Mesendoderm (in vitro differentiated cells): ENCODE measurements around the gene MYL4.
"Not testable (repeated sequence)": the region's sequence is repeated elsewhere in the genome, so short reads cannot be mapped to it uniquely, and the experiment has no call there.

Source experiments
- DNase-seq: peaks from one replicate; pipeline ENCODE4 v3.0.0; 2013
- H2AK5ac ChIP-seq: 2 replicates; pipeline ENCODE4 v1.6.1; 2013; ENCODE audit warnings: low read length, inconsistent platforms
- H2BK120ac ChIP-seq: 2 replicates; pipeline ENCODE4 v1.6.1; 2013; ENCODE audit warnings: low read depth, mild to moderate bottlenecking, low read length, moderate library complexity, mixed read lengths
- H2BK15ac ChIP-seq: replicated peaks from 2 replicates; pipeline ENCODE4 v1.6.1; 2013; ENCODE audit warnings: low read depth, mild to moderate bottlenecking, moderate library complexity
- H2BK5ac ChIP-seq: 2 replicates; pipeline ENCODE4 v1.6.1; 2013; ENCODE audit warnings: low read length, inconsistent platforms
- H3K18ac ChIP-seq: 2 replicates; pipeline ENCODE4 v1.6.1; 2013; ENCODE audit warnings: mild to moderate bottlenecking, low read length, mixed read lengths
- H3K23ac ChIP-seq: one replicate; pipeline ENCODE4 v1.6.1; 2013; ENCODE audit warnings: low read length
- H3K27ac ChIP-seq: 2 replicates; pipeline ENCODE4 v1.5.1; 2013; ENCODE audit warnings: low read depth, mild to moderate bottlenecking, inconsistent platforms, low read length, moderate library complexity
- H3K27me3 ChIP-seq: 2 replicates; pipeline ENCODE4 v1.6.1; 2013; ENCODE audit warnings: low read length, control low read depth, mild to moderate bottlenecking, inconsistent platforms; ENCODE audit not compliant: insufficient read depth, poor library complexity
- H3K36me3 ChIP-seq: 2 replicates; pipeline ENCODE4 v1.6.1; 2013; ENCODE audit warnings: low read length, inconsistent platforms; ENCODE audit not compliant: control insufficient read depth, insufficient read depth
- H3K4ac ChIP-seq: one replicate; pipeline ENCODE4 v1.6.1; 2013; ENCODE audit warnings: low read depth, mild to moderate bottlenecking, low read length, moderate library complexity
- H3K4me1 ChIP-seq: 2 replicates; pipeline ENCODE4 v1.6.1; 2013; ENCODE audit warnings: low read depth, low read length, inconsistent platforms; ENCODE audit not compliant: control insufficient read depth
- H3K4me2 ChIP-seq: 2 replicates; pipeline ENCODE4 v1.6.1; 2013; ENCODE audit warnings: low read length
- H3K4me3 ChIP-seq: 2 replicates; pipeline ENCODE4 v1.5.1; 2013; ENCODE audit warnings: mild to moderate bottlenecking, low read length
- H3K56ac ChIP-seq: one replicate; pipeline ENCODE4 v1.6.1; 2013; ENCODE audit warnings: low read length
- H3K79me1 ChIP-seq: 2 replicates; pipeline ENCODE4 v1.6.1; 2013; ENCODE audit warnings: low read length, inconsistent platforms
- H3K79me2 ChIP-seq: 2 replicates; pipeline ENCODE4 v1.6.1; 2013; ENCODE audit warnings: mild to moderate bottlenecking, low read length; ENCODE audit not compliant: control insufficient read depth, insufficient read depth
- H3K9ac ChIP-seq: 2 replicates; pipeline ENCODE4 v1.6.1; 2013; ENCODE audit warnings: low read length, inconsistent platforms
- H4K5ac ChIP-seq: one replicate; pipeline ENCODE4 v1.6.1; 2013; ENCODE audit warnings: low read length
- H4K8ac ChIP-seq: one replicate; pipeline ENCODE4 v1.6.1; 2013; ENCODE audit warnings: low read depth, mild to moderate bottlenecking, control low read depth, low read length, moderate library complexity
- WGBS: extraction: QIAGEN DNeasy Blood & Tissue Kit; methylation state at CpG from one replicate; pipeline ENCODE4 v1.1.7; 2013; ENCODE audit warnings: low lambda C conversion rate, missing lambda C conversion rate; ENCODE audit not compliant: insufficient coverage; ENCODE audit errors: extremely low coverage; 5-methylcytosine and 5-hydroxymethylcytosine counted together

Gene MYL4

DNA sequence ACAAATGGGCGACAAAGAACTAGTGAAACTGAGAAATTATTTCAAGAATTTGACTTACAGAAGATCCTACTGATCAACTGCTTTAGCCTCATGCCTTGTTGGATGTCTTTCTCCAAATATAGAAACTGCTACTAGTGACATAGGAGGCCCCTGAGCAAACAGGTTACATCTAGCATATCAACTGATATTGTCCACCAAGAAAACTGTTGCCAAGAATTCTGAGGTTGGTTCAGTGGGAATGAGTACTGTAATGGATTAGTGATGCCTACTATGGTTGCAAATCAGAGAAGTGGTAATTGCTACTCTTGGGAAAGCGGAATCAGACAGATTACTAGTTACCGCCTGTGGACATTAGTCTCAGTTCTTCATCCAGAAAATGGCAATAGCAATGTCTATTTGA lies 30.0 kb upstream of the MYL4 start:
- H3K4me2 ChIP-seq = no peak overlapping the region
- no peaks in the 10 kb centered on the region for H3K36me3 ChIP-seq
- no peak overlapping the region for H2BK15ac ChIP-seq
- H3K27ac ChIP-seq = no peak overlapping the region
- H4K5ac ChIP-seq = no peak overlapping the region
- no peaks in the 10 kb centered on the region for H3K27me3 ChIP-seq
- H3K4ac ChIP-seq = no peak overlapping the region
- H4K8ac ChIP-seq = peak overlapping the region; percentile 56
- no peaks in the 10 kb centered on the region for H3K4me1 ChIP-seq
- peaks cover 14% of the 10 kb centered on the region for H3K79me2 ChIP-seq
- no peak overlapping the region for H3K4me3 ChIP-seq
- H2BK5ac ChIP-seq = no peak overlapping the region
- no peak overlapping the region for H2AK5ac ChIP-seq
- H2BK120ac ChIP-seq = no peak overlapping the region
- no CpG with 5 or more reads among the region's 3 CpGs for WGBS
- H3K18ac ChIP-seq = no peak overlapping the region
- H3K79me1 ChIP-seq = peaks cover 10% of the 10 kb centered on the region
- DNase-seq = no peak
- no peak overlapping the region for H3K9ac ChIP-seq
- H3K56ac ChIP-seq = no peak overlapping the region
- no peak overlapping the region for H3K23ac ChIP-seq

DNA sequence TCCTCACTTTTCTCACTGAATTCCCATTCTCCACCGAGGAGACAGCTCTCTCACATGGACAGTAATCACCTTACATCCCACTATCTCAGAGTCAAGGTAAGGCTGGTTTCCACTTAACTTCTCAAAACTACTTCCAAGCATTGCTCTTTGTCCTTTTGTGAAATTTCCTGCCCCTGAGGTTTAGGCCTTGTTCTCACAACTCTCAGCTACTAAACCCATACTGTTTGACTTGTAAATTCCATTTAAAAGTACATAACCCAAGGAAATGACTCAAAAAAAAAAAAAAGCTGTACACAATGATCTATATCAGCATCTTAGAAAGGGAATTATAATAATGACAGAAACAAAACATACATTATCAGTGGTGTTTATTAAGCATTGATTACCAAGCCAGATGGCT lies 28.8 kb upstream of the MYL4 start:
- Histone ChIP-seq H2AK5ac (no peak overlapping the region), H3K18ac (no peak overlapping the region), H3K9ac (no peak overlapping the region), H3K79me2 (peaks cover 19% of the 10 kb centered on the region), H4K5ac (no peak overlapping the region), H3K4me2 (no peak overlapping the region), H3K79me1 (peaks cover 14% of the 10 kb centered on the region), H2BK15ac (no peak overlapping the region), H3K36me3 (no peaks in the 10 kb centered on the region), H2BK5ac (no peak overlapping the region), H3K23ac (no peak overlapping the region), H3K27me3 (no peaks in the 10 kb centered on the region), H3K4ac (no peak overlapping the region), H3K27ac (no peak overlapping the region), H3K56ac (no peak overlapping the region), H4K8ac (no peak overlapping the region), H2BK120ac (no peak overlapping the region), H3K4me1 (no peaks in the 10 kb centered on the region), H3K4me3 (no peak overlapping the region)
- no peak for DNase-seq
- no CpG with 5 or more reads among the region's 1 CpG for WGBS

DNA sequence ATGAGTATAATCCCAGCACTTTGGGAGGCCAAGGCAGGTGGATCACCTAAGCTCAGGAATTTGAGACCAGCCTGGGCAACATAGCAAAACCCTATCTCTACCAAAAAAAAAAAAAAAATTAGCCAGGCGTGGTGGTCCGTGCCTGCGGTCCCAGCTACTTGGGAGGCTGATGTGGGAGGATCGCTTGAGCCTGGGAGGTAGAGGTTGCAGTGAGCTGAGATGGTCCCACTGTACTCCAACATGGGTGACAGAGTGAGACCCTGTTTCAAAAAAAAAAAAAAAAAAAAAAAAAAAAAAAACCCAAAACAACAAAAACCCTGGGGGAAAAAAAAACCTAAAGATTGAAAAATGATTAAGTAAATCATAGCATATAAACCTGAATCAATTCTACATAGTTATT lies 28.2 kb upstream of the MYL4 start:
- not testable (repeated sequence) for H4K8ac ChIP-seq, H3K4me2 ChIP-seq, H3K36me3 ChIP-seq

DNA sequence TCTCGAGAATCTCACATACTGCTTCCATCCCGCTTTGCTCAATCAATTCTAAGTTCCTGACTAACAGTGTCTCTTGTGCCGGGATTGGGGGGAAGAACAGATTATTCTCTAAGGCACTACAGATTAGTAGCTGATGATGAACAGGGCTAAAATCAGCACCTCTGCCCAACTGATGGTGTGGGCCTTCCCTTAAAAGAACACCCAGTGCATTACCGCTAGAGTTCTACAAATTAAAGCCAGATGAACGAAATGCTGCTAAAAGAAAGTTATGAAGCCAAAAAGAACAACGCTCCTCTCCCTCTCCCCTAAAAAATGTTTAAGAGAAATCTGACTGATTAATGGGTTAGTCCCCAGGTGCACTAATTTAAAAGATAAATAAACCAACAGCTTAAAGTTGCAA lies 24.5 kb upstream of the MYL4 start:
- Histone ChIP-seq H3K27ac (no peak overlapping the region), H3K4ac (no peak overlapping the region), H3K79me1 (peaks cover 11% of the 10 kb centered on the region), H3K9ac (no peak overlapping the region), H3K18ac (no peak overlapping the region), H3K4me1 (no peaks in the 10 kb centered on the region), H2BK15ac (no peak overlapping the region), H4K8ac (no peak overlapping the region), H3K36me3 (no peaks in the 10 kb centered on the region), H3K4me3 (no peak overlapping the region), H3K27me3 (no peaks in the 10 kb centered on the region), H3K23ac (no peak overlapping the region), H2BK5ac (no peak overlapping the region), H2AK5ac (no peak overlapping the region), H2BK120ac (no peak overlapping the region), H3K4me2 (no peak overlapping the region), H3K79me2 (peaks cover 36% of the 10 kb centered on the region), H4K5ac (no peak overlapping the region), H3K56ac (no peak overlapping the region)
- no CpG with 5 or more reads among the region's 6 CpGs for WGBS
- DNase-seq = peak; percentile 5

More for the DNA sequence above, 28.2 kb upstream of the MYL4 start:
- not testable (repeated sequence) for H3K27ac ChIP-seq, H3K4me1 ChIP-seq, H2BK120ac ChIP-seq, DNase-seq, H3K9ac ChIP-seq, H3K4ac ChIP-seq, H3K27me3 ChIP-seq, H2BK5ac ChIP-seq, H3K56ac ChIP-seq, H3K23ac ChIP-seq, H2BK15ac ChIP-seq, H4K5ac ChIP-seq, H3K4me3 ChIP-seq, H3K18ac ChIP-seq, H2AK5ac ChIP-seq
- peaks cover 25% of the 10 kb centered on the region for H3K79me2 ChIP-seq
- WGBS = no CpG with 5 or more reads among the region's 4 CpGs
- peaks cover 16% of the 10 kb centered on the region for H3K79me1 ChIP-seq

DNA sequence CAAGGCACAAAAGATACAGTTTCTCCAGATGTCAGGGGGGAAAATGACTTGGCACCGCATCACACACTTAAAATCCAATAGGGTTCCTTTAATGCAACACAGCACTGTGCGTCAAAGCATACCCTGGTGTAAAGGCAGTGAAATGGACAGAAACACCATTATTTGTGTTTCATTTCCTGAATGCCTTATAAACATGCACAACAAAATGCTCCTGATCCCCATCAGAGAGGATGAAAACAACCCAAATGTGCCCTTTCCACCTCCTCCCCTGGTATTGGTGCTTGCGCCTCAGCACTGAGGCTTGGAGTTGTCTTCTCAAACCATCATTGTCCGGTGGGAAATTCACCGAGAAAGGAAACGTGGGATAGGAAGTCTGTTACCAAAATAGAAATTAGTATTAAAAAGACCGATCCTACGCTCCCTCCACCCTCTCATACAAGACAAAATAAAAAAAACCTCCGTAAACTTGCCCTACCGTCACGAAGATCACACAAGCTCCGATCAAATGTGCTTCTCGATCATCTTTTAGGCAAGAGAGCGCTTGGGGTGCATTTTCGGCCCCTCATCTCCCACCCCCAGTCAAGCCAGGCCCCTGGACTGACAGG lies 20.8 kb upstream of the MYL4 start:
- Histone ChIP-seq H3K36me3 (no peaks in the 10 kb centered on the region), H3K79me1 (peaks cover 6% of the 10 kb centered on the region), H2AK5ac (no peak overlapping the region), H3K4me2 (peak overlapping the region; percentile 47), H3K4me1 (no peaks in the 10 kb centered on the region), H2BK120ac (no peak overlapping the region), H3K9ac (peak overlapping the region; percentile 92), H3K4ac (peak overlapping the region; percentile 76), H2BK15ac (no peak overlapping the region), H3K4me3 (peak overlapping the region; percentile 79), H3K27ac (peak overlapping the region; percentile 35), H3K79me2 (peaks cover 28% of the 10 kb centered on the region), H3K23ac (peak overlapping the region; percentile 86), H3K56ac (peak overlapping the region; percentile 97), H3K27me3 (no peaks in the 10 kb centered on the region), H2BK5ac (peak overlapping the region; percentile 30), H4K5ac (no peak overlapping the region), H4K8ac (no peak overlapping the region), H3K18ac (peak overlapping the region; percentile 25)
- no CpG with 5 or more reads among the region's 15 CpGs for WGBS
- DNase-seq = peak; percentile 28
